ENCODE data around the gene PSME3. TPM values are rescaled to one million over a fixed set of nuclear protein-coding genes. Genes with fewer than 3 reads are reported as not detected.

Gene PSME3
- total and polyA plus RNA-seq, 2 of the 13 experiments (the other 11 are each of a cell fraction or from before 2014, with no cell fraction given) = 66.3 to 135 TPM

- TF ChIP-seq ZBTB34 (CRISPR knock-in tag; IDR thresholded peaks at IDR 0.05) (no peak), NBN (conservative IDR thresholded peaks at IDR 0.05) (no peak), ZBTB2 (CRISPR knock-in tag; IDR thresholded peaks at IDR 0.05; ENCODE audit: low read depth) (no peak), ATF7-NPFF (CRISPR knock-in tag; IDR thresholded peaks at IDR 0.05; ENCODE audit: low read depth) (no peak), ZNF350 (CRISPR knock-in tag; IDR thresholded peaks at IDR 0.05; ENCODE audit: borderline replicate concordance, low read depth) (no peak), NFIC (IDR thresholded peaks at IDR 0.05; ENCODE audit: low read length) (0 out of 2 replicates have a peak, but pooled peaks have one; percentile 17), ZNF644 (CRISPR knock-in tag; IDR thresholded peaks at IDR 0.05; ENCODE audit: low read depth) (no peak), FOXP4 (CRISPR knock-in tag; IDR thresholded peaks at IDR 0.05) (peak; percentile 53), SATB2 (CRISPR knock-in tag; IDR thresholded peaks at IDR 0.05) (no peak), GATAD1 (CRISPR knock-in tag; IDR thresholded peaks at IDR 0.05) (no peak), ARNTL (CRISPR knock-in tag; IDR thresholded peaks at IDR 0.05) (no peak), JDP2 (CRISPR knock-in tag; IDR thresholded peaks at IDR 0.05; ENCODE audit: borderline replicate concordance) (no peak), BCLAF1 (IDR thresholded peaks at IDR 0.05) (no peak), PAXIP1 (CRISPR knock-in tag; conservative IDR thresholded peaks at IDR 0.05) (peak; percentile 90), SMYD3 (CRISPR knock-in tag; IDR thresholded peaks at IDR 0.05) (no peak), ZNF484 (CRISPR knock-in tag; IDR thresholded peaks at IDR 0.05; ENCODE audit: borderline replicate concordance, low read depth) (no peak), ZNF619 (CRISPR knock-in tag; IDR thresholded peaks at IDR 0.05) (no peak), MIER3 (CRISPR knock-in tag; IDR thresholded peaks at IDR 0.05; ENCODE audit: borderline replicate concordance) (no peak), RFXANK (CRISPR knock-in tag; IDR thresholded peaks at IDR 0.05) (no peak), ZNF816 (CRISPR knock-in tag; IDR thresholded peaks at IDR 0.05; ENCODE audit: borderline replicate concordance) (peak; percentile 45; the same call in 1 of the 2 replicates), KDM6A (CRISPR knock-in tag; IDR thresholded peaks at IDR 0.05; ENCODE audit: low read depth) (peak; percentile 68)
Observed at GRCh38 chr17:42791948-42792347, 41.2 kb upstream of the PSME3 start (continued).

All from HepG2 (cell line).